GM23338 (cell line): ENCODE measurements around the gene CEP95. TPM values are rescaled to one million over a fixed set of nuclear protein-coding genes. Genes with fewer than 3 reads are reported as not detected.

Experiments
- ATAC-seq: fragments of 200-7000 bp; cut with Tn5 transposase; 3 replicates; pipeline ENCODE4 v1.9.1; 2020
- DNase-seq: peaks from one replicate; pipeline ENCODE4 v3.0.0-alpha.2; 2015; ENCODE audit warnings: low spot score
- H2AFZ ChIP-seq: fragments of 200-600 bp; sonication (generic); 2 replicates; pipeline ENCODE4 v1.8.0; 2016; ENCODE audit warnings: antibody characterized with exemption, mild to moderate bottlenecking, moderate library complexity
- H3F3A ChIP-seq: fragments of 200-600 bp; sonication (generic); replicated peaks from 2 replicates; pipeline ENCODE4 v1.8.0; 2017; ENCODE audit warnings: antibody characterized with exemption, mixed run types, low read depth
- H3K27ac ChIP-seq: fragments of 200-600 bp; sonication (generic); 2 replicates; pipeline ENCODE4 v1.6.1; 2016; ENCODE audit warnings: low read depth
- H3K27me3 ChIP-seq: fragments of 200-600 bp; sonication (generic); 2 replicates; pipeline ENCODE4 v1.8.0; 2016; ENCODE audit warnings: mild to moderate bottlenecking, mixed run types, moderate library complexity; ENCODE audit not compliant: insufficient read depth
- H3K36me3 ChIP-seq: fragments of 200-600 bp; sonication (generic); 2 replicates; pipeline ENCODE4 v1.8.0; 2016; ENCODE audit warnings: mild to moderate bottlenecking; ENCODE audit not compliant: insufficient read depth
- H3K4me1 ChIP-seq: fragments of 200-600 bp; sonication (generic); 2 replicates; pipeline ENCODE4 v1.8.0; 2016; ENCODE audit warnings: mild to moderate bottlenecking, moderate library complexity; ENCODE audit not compliant: insufficient read depth
- H3K4me2 ChIP-seq: fragments of 200-600 bp; sonication (generic); 2 replicates; pipeline ENCODE4 v1.7.1; 2017; ENCODE audit warnings: mixed run types
- H3K4me3 ChIP-seq: fragments of 200-600 bp; sonication (generic); 2 replicates; pipeline ENCODE4 v1.6.1; 2016; ENCODE audit warnings: mixed run types
- H3K79me2 ChIP-seq: fragments of 200-600 bp; sonication (generic); replicated peaks from 2 replicates; pipeline ENCODE4 v1.8.0; 2017; ENCODE audit warnings: mild to moderate bottlenecking; ENCODE audit not compliant: insufficient read depth
- H3K9me2 ChIP-seq: fragments of 200-600 bp; sonication (generic); 2 replicates; pipeline ENCODE4 v1.8.0; 2017; ENCODE audit not compliant: insufficient read depth
- H4K20me1 ChIP-seq: fragments of 200-600 bp; sonication (generic); replicated peaks from 2 replicates; pipeline ENCODE4 v1.8.0; 2017; ENCODE audit warnings: mild to moderate bottlenecking; ENCODE audit not compliant: insufficient read depth
- H3K27ac Mint-ChIP-seq: 2 replicates; pipeline ENCODE4 v1.8.0; 2020; ENCODE audit warnings: inconsistent platforms, mild to moderate bottlenecking, moderate library complexity, mixed read lengths
- H3K27me3 Mint-ChIP-seq: 3 replicates; pipeline ENCODE4 v1.8.0; 2022; ENCODE audit warnings: low read depth, mild to moderate bottlenecking, moderate library complexity, mixed read lengths, inconsistent platforms; ENCODE audit not compliant: insufficient read depth, poor library complexity
- H3K36me3 Mint-ChIP-seq: 3 replicates; pipeline ENCODE4 v1.8.0; 2021; ENCODE audit warnings: low read depth, mild to moderate bottlenecking, inconsistent platforms, moderate library complexity, mixed read lengths
- H3K4me1 Mint-ChIP-seq: 3 replicates; pipeline ENCODE4 v1.8.0; 2020; ENCODE audit warnings: mild to moderate bottlenecking, inconsistent platforms, mixed read lengths
- H3K4me3 Mint-ChIP-seq: 3 replicates; pipeline ENCODE4 v1.8.0; 2021; ENCODE audit warnings: moderate library complexity, mild to moderate bottlenecking, inconsistent platforms, mixed read lengths
- H3K9me3 Mint-ChIP-seq: 3 replicates; pipeline ENCODE4 v1.8.0; 2020; ENCODE audit warnings: moderate library complexity, mild to moderate bottlenecking, inconsistent platforms, mixed read lengths
- CREB1 ChIP-seq: fragments of 250-450 bp; sonication (Bioruptor Pico); IDR thresholded peaks from 2 replicates; pipeline ENCODE4 v1.5.0; 2020; ENCODE audit warnings: low read depth, mild to moderate bottlenecking, moderate library complexity
- CTCF ChIP-seq, 2 experiments: fragments of 200-600 bp in 1 of 2; sonication (generic) in 1 of 2; conservative IDR thresholded peaks; 2 replicates each; pipeline versions ENCODE4 v1.5.1 to v1.6.1; 2016 to 2017; ENCODE audit warnings: antibody characterized with exemption in 2 of 2, low read depth in 2 of 2, mild to moderate bottlenecking in 2 of 2, moderate library complexity in 1 of 2
- ETS1 ChIP-seq: IDR thresholded peaks from 2 replicates; pipeline ENCODE4 v1.6.1; 2016; ENCODE audit warnings: antibody characterized with exemption
- EZH2phosphoT487 ChIP-seq: fragments of 200-600 bp; sonication (generic); IDR thresholded peaks from one replicate; pipeline ENCODE4 v1.8.1; 2018; ENCODE audit warnings: antibody characterized with exemption; ENCODE audit not compliant: unreplicated experiment
- JUNB ChIP-seq: IDR thresholded peaks from one replicate; pipeline ENCODE4 v1.6.1; 2016; ENCODE audit warnings: antibody characterized with exemption; ENCODE audit not compliant: unreplicated experiment
- REST ChIP-seq: IDR thresholded peaks from one replicate; pipeline ENCODE4 v1.6.1; 2018; ENCODE audit warnings: antibody characterized with exemption; ENCODE audit not compliant: unreplicated experiment
- STAT1 ChIP-seq: IDR thresholded peaks from one replicate; pipeline ENCODE4 v1.6.1; 2016; ENCODE audit warnings: antibody characterized with exemption; ENCODE audit not compliant: unreplicated experiment
- ZNF114 ChIP-seq: fragments of 250-450 bp; sonication (Bioruptor Pico); IDR thresholded peaks from 2 replicates; pipeline ENCODE4 v1.5.0; 2020; ENCODE audit warnings: mild to moderate bottlenecking, moderate library complexity
- polyA plus RNA-seq: library from polyadenylated mRNA; unstranded; fragments of >200 nt; fragmentation: Nextera tagmentation; extraction: Ambion mirVana; gene quantifications from 2 replicates; pipeline ENCODE4 v1.2.1, GENCODE V29; 2016
- total RNA-seq: library from RNA; depleted of rRNA; stranded (reverse); fragments of >200 nt; shearing (Covaris generic); gene quantifications from 2 replicates; pipeline ENCODE4 v1.2.3, GENCODE V29; 2014

Gene CEP95
- total and polyA plus RNA-seq, 2 experiments from 2014 or later = 41.1 to 45.4 TPM

- no peak for TF ChIP-seq ZNF114 (CRISPR knock-in tag)
- TF ChIP-seq JUNB = no peak
- TF ChIP-seq REST = no peak
- no peak for TF ChIP-seq CTCF (conservative IDR thresholded peaks at IDR 0.05; ENCODE audit: low read depth in 2 of 2)
- no peak for TF ChIP-seq ETS1
- no peak for TF ChIP-seq STAT1
- no peak for TF ChIP-seq EZH2phosphoT487
These were observed 14.8 kb upstream of the CEP95 start (continued) for GRCh38 chr17:64491994-64492393.

- H3K27me3 Mint-ChIP-seq = peaks cover 20% of the 10 kb centered on the region
- H2AFZ ChIP-seq = no peak overlapping the region
- H3K79me2 ChIP-seq = peaks cover 38% of the 10 kb centered on the region
- ATAC-seq = no peak
- no peak overlapping the region for H3K4me2 ChIP-seq
- H3K9me2 ChIP-seq = no peaks in the 10 kb centered on the region
- H3K27ac ChIP-seq = no peak overlapping the region
- no peaks in the 10 kb centered on the region for H3K27me3 ChIP-seq
- peaks cover 6% of the 10 kb centered on the region for H3K4me1 ChIP-seq
- H4K20me1 ChIP-seq = peaks cover 6% of the 10 kb centered on the region
- no peak overlapping the region for H3K4me3 Mint-ChIP-seq
- DNase-seq = peak; percentile 56
- no peak overlapping the region for H3K27ac Mint-ChIP-seq
- H3K4me3 ChIP-seq = no peak overlapping the region
- H3F3A ChIP-seq = peaks cover 5% of the 10 kb centered on the region; the same call in 1 of the 2 replicates
- H3K36me3 Mint-ChIP-seq = peaks cover 83% of the 10 kb centered on the region
- H3K4me1 Mint-ChIP-seq = peaks cover 12% of the 10 kb centered on the region
- H3K36me3 ChIP-seq = peaks cover 36% of the 10 kb centered on the region
- peak; percentile 12 to 52; a peak in 3 of 4 replicates for TF ChIP-seq CTCF (conservative IDR thresholded peaks at IDR 0.05; ENCODE audit: low read depth in 2 of 2)
- TF ChIP-seq CREB1 (CRISPR knock-in tag) = no peak
- H3K9me3 Mint-ChIP-seq = peaks cover 17% of the 10 kb centered on the region
These were observed 14.2 kb upstream of the CEP95 start for GRCh38 chr17:64492481-64493109.
